ENCODE measurements around the gene MEPCE.

- TF ChIP-seq, protein P1, sequence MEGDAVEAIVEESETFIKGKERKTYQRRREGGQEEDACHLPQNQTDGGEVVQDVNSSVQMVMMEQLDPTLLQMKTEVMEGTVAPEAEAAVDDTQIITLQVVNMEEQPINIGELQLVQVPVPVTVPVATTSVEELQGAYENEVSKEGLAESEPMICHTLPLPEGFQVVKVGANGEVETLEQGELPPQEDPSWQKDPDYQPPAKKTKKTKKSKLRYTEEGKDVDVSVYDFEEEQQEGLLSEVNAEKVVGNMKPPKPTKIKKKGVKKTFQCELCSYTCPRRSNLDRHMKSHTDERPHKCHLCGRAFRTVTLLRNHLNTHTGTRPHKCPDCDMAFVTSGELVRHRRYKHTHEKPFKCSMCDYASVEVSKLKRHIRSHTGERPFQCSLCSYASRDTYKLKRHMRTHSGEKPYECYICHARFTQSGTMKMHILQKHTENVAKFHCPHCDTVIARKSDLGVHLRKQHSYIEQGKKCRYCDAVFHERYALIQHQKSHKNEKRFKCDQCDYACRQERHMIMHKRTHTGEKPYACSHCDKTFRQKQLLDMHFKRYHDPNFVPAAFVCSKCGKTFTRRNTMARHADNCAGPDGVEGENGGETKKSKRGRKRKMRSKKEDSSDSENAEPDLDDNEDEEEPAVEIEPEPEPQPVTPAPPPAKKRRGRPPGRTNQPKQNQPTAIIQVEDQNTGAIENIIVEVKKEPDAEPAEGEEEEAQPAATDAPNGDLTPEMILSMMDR (IDR thresholded peaks at IDR 0.05) = no peak
- TF ChIP-seq POLR2A (IDR thresholded peaks at IDR 0.05) (no peak), POLR2AphosphoS5 (IDR thresholded peaks at IDR 0.05) (no peak)
These were observed 41.9 kb upstream of the MEPCE start for GRCh38 chr7:100387695-100388094.

All from gastroesophageal sphincter (tissue), 3 donors.